Posterior vena cava (tissue), 2 donors: Measurements from ENCODE around the gene VEZT. TPM values are rescaled to one million over a fixed set of nuclear protein-coding genes. Genes with fewer than 3 reads are reported as not detected.

Experiments used
- DNase-seq: peaks from one replicate; pipeline ENCODE4 v3.0.0-alpha.2; 2020; ENCODE audit warnings: low spot score
- intact Hi-C, 2 donors: fragments of 100-400 bp; cut with DNase I; formaldehyde crosslinking; loops; one replicate each; pipeline versions ENCODE4 v1.14.1 to v1.14.2; 2022 to 2023
- long read RNA-seq, 2 donors: library from polyadenylated mRNA; unstranded; transcript quantifications; one replicate each; pipeline ENCODE4 v2.0.0, GENCODE V29; 2020 to 2021
- total RNA-seq, 2 donors: library from RNA; stranded (reverse); fragmentation: NEBNext Ultra II Directional; extraction: Animal tissue kit (Norgen Biotek cat#: 25700); gene quantifications; one replicate each; pipeline ENCODE4 v1.2.1, GENCODE V29; 2021
- donor health status: DM: yes; HTN: yes; CAD: no.
- donor health status: DM: yes; HTN: yes; CAD: no.

The VEZT gene, protein sequence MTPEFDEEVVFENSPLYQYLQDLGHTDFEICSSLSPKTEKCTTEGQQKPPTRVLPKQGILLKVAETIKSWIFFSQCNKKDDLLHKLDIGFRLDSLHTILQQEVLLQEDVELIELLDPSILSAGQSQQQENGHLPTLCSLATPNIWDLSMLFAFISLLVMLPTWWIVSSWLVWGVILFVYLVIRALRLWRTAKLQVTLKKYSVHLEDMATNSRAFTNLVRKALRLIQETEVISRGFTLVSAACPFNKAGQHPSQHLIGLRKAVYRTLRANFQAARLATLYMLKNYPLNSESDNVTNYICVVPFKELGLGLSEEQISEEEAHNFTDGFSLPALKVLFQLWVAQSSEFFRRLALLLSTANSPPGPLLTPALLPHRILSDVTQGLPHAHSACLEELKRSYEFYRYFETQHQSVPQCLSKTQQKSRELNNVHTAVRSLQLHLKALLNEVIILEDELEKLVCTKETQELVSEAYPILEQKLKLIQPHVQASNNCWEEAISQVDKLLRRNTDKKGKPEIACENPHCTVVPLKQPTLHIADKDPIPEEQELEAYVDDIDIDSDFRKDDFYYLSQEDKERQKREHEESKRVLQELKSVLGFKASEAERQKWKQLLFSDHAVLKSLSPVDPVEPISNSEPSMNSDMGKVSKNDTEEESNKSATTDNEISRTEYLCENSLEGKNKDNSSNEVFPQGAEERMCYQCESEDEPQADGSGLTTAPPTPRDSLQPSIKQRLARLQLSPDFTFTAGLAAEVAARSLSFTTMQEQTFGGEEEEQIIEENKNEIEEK
- total RNA-seq = 10 to 100 TPM; 58.7 to 76.6 TPM
- long read RNA-seq, donor 1, full-length matches to known transcripts = 3 of 14 reads
- long read RNA-seq, donor 1, partial matches to known transcripts = 2 of 14 reads
- long read RNA-seq, donor 1, other reads (novel, unspliced or antisense) = 9 of 14 reads
- long read RNA-seq, donor 2, full-length matches to known transcripts = 23 of 71 reads
- long read RNA-seq, donor 2, partial matches to known transcripts = 11 of 71 reads
- long read RNA-seq, donor 2, other reads (novel, unspliced or antisense) = 37 of 71 reads

DNA sequence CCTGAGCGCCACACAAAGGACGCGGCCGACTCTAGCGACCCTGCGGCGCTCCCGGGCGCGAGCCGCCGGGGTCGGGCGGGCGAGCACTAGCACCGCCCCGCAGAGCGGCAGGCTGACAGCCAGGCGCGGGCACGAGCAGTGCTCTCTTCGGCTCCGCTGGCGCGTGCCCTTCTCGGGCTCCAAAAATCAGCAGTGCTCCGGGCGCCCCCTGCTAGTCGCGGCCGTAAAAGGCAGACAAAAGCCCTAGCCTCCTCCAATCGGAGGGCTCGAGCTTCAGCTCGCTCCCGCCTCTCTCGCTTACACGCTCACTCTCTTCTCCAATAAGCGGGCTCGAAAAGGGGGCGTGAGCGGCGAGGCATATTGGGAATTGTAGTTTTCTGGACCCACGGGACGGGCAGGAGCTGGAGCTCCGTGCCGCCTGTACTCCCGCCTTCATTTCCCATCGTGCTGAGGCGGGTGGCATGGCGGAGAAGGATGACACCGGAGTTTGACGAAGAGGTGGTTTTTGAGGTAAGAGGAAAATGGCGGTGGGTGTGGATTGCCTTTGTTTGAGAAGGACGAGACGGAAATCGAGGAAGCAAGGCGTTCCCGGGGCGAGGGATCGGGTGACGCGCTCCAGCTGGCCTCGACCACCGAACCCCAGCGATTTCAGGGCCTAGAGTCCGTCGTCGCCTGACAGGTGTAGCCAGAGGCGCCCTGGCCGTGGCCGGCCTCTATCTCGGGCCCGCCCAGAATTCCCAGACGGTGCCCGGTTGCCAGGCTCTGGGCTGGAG, at the start of gene VEZT, which contains the start of gene FGD6:
VEZT (plus strand) TSS at position 431 of the 773 bp plus-strand sequence; CDS start at position 475, 44 bp downstream.
FGD6 (minus strand) TSS at position 91 of the 773 bp plus-strand sequence. CDS start 227 bp downstream, outside the sequence.
- intact Hi-C loops = no loop called here
- peak; percentile 99 for DNase-seq

DNA sequence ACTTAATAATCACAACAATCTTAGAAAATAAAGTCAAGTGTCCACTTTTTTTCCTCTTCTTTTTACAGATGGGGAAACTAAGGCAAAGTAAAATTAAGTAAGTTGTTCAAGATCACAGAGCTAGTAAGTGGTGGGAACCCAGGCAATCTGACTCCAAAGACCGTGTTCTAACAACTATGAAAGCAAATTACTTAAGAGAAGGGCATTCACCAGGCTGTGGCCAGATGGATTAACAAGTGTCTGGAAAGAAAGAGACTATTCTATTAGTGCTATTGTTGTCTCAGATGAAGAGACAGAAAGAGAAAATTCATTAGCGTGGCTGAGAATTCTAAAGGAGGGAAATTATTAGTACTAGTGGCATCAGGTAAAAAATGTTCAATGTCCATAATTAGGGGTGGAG, 48.9 kb upstream of the VEZT start:
- intact Hi-C loops = no loop called here

DNA sequence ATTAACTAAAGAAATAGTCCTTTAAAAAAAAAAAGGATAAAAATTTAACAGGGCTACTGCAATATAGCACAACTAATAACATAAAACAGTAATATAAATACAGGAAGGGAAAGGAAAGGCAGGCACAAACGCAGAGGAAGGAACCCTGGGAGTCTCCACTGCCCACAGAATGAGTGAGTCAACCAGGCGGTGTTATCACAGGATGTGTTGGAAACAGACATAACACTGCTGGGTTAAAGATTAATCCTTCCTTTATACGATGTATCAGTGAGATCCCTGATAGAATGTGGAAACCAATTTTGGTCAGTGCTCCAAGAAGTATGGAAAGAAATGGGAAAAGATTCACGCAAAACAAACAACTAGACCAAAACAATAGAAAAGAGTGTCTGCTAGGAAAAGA, 48.2 kb upstream of the VEZT start:
- DNase-seq = no peak
- intact Hi-C loops = no loop called here

More for the DNA sequence above, 48.9 kb upstream of the VEZT start:
- no peak for DNase-seq

DNA sequence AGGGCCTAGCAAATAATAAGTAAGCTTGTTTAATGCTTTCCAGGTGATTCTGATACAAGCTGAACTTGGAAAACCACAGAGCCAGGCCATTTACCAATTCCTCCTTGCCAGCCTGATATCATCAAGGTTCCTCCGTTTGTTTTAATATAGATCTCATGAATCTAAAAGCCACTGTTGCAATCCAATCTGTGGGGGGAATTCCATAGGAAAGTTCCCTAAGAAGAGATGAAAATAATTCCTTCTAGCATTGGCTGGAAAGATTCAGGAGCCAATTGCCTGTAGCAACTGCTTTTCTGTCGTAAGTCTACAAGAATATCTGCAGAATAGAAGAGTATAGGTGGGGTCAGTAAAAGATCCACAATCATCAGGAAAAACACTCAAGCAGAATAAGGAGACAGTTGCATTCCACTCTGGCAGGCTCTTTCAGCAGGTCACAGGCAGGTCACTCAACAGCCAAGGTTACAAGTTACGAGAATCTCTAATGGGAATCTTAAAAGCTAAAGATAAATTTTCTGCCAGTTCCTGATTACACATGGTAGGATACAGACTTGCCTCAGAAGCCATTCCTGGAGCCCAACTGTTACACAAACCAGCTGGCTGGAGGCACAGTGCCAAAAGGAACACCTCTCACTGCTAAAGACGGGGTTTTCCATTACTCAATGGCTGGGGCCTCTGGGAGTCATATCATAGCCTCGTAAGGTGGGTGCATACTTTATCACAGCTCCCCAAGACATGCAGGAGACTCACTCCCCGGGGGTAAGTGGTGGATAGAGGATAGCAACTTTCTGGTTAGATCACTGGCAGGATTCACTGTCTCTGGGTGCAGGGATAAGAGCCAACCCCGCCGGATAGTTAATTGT, 44.0 kb upstream of the VEZT start:
- intact Hi-C loops = no loop called here
- DNase-seq = no peak

DNA sequence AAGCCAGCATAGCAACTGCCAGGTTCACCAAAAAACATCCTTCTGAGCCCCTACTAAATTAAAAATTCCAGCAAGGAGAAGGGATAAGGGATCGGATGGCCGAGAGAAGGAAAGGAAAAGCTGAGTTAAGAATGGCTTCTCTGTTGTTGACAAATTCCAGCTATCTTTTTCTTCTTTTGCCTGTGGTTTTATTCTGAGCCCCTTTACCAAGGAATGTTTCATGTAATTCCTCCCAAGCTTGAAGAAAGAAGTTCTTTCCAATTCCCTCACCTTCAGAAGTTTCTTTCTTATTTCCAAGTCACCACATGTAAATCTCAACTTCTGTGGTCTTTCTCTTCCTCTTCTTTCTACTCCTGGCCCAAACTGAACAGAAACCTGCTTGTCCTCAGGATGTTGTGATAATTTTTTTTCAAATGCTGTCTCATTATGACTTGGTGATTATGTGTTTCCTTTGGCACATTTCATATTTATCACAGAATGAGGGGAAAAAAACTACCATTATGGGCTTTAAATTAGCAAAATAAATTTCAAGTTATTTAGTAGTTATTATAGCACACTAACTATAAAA, 40.3 kb upstream of the VEZT start:
- no peak for DNase-seq
- intact Hi-C loops = no loop called here

DNA sequence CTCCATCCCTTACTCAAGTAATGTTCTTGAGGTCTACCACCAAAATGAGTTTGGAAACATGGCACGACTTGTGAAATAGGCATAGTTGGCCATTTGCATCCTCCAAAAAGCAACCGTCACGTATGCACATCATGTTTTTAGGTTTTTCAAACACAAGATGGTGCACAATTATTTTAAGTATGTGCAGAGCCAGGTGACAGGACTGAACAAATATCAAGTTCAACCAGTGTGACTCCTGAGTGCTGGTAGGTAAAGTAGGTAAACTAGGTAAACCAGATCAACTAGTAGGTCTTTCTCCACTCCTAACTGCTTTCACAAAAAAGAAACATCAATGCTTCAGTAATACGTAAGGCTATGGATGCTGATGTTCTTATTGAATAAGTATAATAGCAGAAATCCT, 39.5 kb upstream of the VEZT start:
- intact Hi-C loops = no loop called here
- no peak for DNase-seq

DNA sequence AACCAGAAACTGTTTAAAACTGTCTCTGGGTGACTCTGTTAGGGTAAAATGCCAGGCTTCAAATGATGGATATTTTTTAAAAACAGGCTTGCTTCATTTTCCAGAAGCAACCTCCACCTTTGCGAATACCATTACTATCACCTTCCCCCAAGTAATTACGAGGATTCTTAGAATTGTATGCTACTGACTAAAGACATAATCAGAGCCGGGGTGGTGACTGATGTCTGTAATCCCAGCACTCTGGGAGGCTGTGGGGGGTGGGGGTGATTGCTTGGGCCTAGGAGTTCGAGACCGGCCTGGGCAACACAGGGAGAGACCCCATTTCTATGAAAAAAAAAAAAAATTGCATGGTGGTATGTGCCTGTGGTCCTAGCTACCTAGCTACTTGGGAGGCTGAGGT, 38.6 kb upstream of the VEZT start:
- DNase-seq = no peak
- intact Hi-C loops = no loop called here

DNA sequence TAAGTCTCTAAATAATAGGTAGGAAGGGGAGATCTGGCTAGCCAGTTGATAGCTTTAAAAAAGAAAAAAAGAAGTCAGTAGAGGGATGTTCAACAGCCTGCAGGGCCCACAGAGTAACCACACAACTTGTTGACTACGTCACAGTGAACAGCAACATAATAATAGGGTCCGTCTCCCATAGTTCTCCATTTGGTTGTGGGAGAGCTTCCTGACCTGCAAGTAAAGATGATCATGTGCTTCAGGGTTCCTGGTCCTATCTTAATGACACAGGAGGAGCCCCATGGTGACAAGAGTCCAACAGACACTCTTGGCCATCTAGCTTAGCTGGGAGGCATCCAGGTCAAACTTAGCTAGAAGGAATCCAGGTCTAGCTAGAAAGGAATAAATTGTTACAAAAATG, 36.5 kb upstream of the VEZT start:
- no peak for DNase-seq
- intact Hi-C loops = no loop called here

DNA sequence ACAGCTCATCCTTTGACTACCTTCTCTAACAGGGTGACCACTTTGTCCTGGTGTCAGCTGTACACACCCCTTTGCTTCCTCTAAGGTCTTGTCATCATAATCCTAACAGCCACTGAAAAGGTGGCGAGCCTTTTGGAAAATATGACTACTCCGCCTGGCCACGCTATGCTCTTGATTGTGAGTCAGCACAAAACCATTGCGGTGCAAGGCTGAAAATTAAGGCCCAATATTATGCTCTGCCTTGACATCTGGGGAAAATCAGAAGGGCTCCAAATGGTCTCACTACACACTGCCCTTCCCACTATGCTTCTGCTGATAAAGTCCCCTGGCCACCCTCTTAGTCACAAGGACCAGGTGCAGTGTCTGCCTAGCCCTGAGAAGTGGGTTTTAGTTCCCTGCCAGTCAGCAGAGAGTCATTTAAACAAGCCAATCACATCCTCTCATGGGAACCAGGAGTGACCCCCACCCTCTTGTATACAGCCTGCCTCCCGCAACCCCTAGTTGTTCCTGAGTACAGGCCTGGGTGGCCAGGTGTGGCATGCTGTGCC, 34.7 kb upstream of the VEZT start:
- no peak for DNase-seq
- intact Hi-C loops = no loop called here

DNA sequence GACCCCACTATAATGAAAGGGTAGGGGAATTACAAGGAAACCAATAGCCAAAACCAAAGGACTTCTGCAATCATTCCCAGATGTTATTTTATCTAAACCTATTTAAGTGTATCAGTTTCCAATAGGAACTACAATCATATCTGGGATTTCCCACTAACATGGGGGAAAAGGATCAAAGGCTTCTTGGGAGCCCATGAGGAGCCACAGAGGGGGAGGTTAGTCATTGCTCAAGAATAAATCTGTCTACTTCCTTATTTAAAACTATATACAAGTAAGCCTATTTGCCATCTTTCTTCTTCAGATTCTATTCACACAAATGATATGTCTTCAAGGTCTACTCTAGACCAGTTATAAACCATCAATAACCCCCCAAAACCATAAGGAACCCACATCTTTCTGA, 33.5 kb upstream of the VEZT start:
- no peak for DNase-seq
- intact Hi-C loops = no loop called here

DNA sequence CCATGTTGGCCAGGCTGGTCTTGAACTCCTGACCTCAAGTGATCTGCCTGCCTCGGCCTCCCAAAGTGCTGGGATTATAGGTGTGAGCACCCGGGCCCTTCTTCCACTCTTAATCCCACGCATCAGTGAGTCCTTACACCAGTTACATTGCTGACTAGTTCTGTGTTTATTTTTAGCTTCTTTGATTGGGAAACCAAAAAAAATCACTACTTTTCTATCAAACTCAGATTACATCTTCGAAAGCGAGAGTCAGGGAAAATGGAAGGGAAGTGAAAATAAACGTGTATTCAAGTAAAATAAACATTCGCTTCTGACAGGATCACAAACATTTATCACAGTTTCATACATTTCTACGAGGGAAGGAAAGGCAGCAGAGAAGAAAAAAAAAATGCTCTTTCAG, 32.5 kb upstream of the VEZT start:
- DNase-seq = no peak
- intact Hi-C loops = no loop called here

DNA sequence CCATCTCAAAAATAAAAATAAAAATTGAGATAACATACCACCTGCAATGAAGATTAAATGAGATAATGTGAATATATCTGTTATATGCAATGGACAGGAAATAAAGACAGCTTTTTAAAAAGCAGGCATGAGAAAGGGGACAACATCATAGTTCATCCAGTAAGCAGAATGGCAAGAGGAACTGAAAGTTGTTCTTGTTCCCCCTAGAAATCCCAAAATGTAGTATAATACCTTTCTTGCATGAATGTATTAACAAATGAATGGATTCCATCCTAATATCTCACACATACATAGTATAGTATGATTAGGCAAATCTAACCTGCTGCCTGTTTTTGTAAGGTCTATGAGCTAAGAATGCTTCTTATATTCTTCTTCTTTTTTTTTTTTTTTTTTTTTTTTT, 31.8 kb upstream of the VEZT start:
- DNase-seq = no peak
- intact Hi-C loops = no loop called here

DNA sequence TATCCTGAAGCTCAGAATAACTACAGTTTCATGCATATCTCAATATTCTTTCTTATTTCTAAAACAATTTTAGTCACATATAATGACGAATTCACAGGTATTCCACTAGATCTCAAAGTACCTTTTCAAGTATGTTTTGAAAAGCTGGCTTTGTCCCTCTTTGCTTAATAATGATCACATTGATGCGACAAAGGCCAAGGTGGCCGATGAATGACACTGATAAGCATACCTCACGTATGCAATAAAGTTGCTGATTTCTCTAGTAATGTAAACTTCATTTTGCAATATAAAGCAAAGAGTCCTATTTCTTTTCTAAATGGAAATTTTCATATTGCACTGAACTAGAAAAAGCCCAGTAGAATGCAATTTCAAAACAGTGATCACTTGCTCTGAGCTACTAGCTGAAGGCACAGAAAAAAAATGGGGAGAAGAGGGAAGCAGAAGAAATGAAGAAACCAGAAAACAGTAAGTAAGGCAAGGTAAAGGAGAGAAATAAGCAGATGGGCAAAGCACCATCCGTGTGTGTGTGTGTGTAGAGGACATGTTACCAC, 29.7 kb upstream of the VEZT start:
- DNase-seq = no peak
- intact Hi-C loops = no loop called here

DNA sequence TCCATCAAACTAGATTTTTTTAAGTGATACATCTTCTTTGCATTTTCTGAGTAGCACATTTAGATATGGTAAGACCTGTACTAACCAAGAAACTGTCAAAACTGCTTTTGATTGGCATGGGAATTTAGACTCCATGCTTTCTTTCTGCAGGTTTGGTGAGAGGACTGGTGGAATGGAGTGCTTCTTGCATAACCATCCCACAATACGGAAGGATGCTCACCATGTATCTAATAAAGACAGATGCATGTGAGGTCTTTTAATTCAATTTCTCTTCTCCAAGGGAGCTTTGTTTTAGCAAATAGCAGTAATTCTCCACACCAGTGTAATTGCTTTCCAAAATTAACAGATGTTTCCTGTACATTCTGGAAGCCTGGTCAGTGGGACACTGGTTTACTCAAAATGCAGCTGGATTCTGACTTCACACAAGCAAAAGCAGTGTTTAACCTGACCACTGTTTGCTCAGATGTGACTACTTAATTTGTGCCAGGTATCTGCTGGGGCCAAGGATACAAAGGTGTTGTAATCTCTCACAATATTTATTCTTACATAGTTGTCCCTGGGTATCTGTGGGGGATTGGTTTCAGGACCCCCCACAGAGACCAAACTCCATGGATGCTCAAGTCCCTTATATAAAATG, 26.4 kb upstream of the VEZT start:
- no peak for DNase-seq
- intact Hi-C loops = no loop called here

DNA sequence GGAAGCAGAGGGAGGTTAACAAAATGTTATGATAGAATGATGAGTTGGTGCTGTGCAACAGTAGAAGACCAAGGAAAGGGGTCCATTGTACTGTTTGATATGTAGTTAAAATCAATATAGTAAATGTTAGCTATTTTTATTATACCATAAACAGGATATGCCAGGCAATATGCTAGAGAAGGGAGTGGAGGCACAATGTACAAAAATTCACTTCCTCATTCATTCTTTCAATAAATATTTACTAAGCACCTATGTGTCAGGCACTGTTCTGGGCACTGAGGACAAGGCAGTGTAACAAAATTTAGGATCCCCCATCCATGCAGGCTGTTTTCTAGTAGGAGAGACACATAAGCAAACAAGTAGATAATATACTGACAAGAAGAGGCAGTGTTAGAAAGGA, 25.3 kb upstream of the VEZT start:
- intact Hi-C loops = no loop called here
- no peak for DNase-seq

DNA sequence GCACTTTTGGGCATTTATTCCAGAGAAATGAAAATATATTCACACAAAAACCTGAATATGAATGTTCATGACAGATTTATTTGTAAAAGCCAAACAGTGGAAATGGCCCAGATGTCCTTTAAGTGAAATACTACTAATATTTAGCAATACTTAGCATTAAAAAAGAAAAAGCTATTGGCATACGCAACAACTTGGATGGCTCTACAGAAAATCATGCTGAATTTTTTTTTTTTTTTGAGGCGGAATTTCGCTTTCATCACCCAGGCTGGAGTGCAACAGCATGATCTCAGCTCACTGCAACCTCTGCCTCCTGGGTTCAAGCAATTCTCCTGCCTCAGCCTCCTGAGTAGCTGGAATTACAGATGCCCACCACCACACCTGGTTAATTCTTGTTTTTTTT, 24.5 kb upstream of the VEZT start:
- intact Hi-C loops = no loop called here
- DNase-seq = no peak

DNA sequence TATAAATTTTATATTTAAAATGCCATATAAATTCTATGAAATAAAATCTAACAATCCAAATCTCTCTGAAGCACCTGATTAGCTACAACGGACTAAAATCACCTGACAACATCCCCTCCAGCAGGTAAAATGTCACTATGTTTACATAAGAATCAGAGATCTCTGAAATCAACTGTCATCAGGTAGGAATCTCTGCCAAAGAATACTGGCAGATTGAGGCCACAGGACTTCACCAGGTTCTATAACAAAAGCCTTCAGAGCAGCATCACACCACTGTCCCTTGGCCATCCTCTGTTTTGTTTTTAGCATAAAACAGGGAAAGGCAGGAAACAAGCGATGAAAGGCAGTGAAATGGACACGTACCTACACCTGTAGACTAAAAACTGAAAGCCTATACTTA, 22.5 kb upstream of the VEZT start:
- intact Hi-C loops = no loop called here

More for the DNA sequence above, 22.5 kb upstream of the VEZT start:
- no peak for DNase-seq
